Endometrial microvascular endothelial cells (primary cell): ENCODE measurements around the gene RNF150. TPM values are rescaled to one million over a fixed set of nuclear protein-coding genes. Genes with fewer than 3 reads are reported as not detected.

ENCODE experiments used
- in situ Hi-C: cut with HindIII; loops from 2 replicates; pipeline ENCODE4 v1.10.0; 2017; ENCODE audit warnings: low sequenced_read_pairs, low pct_unique_long_range_greater_than_20kb; ENCODE audit errors: inconsistent ontology term
- total RNA-seq: library from RNA; depleted of rRNA; stranded (reverse); fragments of >200 nt; gene quantifications from one replicate; pipeline ENCODE4 v1.2.3, GENCODE V29; 2015; ENCODE audit errors: inconsistent ontology term

RNF150 gene
- total RNA-seq, 1 donor from 2014 or later, result 0.09 TPM

DNA sequence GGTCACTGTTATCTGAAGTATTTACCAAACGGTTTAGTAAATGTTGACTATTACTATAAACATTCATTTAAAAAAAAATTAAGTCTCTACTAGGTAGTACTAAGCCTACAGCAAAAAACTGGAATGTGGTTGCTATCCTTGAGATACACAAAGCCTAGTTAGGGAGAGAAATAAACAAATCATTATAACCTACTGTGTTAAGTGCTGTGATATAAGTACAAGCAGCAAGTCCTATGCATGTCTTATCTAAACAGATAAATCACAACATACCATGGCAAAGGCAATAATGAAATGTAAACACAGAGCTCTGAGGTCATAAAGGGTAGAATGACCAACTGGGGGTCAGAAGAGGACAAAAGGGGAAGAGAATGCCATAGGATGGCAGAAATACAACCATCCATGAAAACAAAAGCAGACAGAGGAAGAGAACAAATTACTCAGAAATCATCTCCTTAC lies 92.2 kb downstream of the RNF150 start:
- in situ Hi-C loops, result no loop called here

DNA sequence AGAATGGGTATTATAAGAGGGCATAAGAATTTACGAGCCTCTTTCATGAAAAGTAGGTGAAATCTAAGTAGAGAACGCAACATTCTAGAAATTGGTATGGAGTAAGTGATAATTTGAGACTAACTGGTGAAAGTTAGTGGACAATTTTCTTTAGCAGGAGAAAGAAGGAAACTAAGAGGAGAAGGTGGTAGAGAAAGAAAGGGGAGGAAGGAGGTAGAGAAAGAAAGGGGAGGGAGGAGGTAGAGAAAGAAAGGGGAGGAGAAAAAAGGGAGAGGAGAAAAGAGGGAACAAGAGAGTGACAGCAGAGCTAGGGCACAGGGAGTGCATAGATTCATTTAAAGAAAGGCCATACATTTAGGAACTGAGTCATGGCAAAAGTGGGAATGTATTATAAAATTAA lies 94.1 kb downstream of the RNF150 start:
- in situ Hi-C loops, result no loop called here

DNA sequence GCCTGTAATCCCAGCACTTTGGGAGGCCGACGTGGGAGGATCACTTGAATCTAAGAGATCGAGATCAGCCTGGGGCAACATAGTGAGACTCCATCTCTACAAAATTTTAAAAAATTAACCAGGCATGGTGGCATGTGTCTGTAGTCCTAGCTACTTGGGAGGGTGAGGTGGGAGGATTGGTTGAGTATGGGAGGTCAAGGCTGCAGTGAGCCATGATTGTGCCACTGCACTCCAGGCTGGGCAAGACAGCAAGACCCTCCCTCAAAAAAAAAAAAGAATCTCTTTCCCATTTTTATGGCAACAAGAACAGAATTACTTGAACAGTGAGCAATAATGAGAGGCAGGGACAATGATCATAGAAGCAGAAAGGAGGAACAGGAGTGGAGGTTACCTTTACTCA lies 94.8 kb downstream of the RNF150 start:
- in situ Hi-C loops, result no loop called here

DNA sequence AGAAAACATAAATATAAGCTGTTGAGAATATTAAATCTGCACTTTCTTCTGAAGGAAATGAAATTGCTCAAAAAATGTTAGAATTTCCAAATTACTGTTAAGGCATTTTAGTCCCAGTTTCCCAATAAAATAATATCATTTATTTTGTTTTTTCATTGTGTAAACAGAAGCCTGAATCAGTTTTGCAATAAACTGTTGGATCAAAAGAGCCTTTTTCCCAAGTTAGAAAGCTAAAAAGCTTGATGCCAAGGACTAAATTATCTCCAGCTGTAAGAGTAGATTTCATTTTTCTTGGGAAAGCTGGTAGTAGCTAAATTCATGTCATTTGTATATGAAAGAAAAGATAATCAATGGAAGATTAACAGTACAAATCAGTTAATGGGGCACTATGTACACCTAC lies 95.8 kb downstream of the RNF150 start:
- in situ Hi-C loops, result no loop called here

DNA sequence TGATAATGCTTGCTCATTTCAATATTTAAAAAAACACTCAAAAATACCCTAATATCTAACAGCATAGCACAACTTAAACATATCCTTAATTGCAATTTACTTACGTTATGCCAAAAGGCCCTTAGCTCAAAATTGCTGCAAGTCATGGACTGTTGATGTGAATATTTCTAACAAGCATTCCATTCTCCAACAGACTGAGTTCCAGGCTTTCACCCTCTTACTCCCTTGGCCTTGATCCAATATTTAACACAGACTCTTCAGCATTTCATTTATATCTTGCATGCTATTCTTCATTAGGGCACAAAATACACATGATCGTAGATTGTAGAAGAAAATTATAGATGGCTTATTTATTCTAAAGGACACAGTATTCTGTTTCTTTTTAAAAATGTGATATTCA lies 96.5 kb downstream of the RNF150 start:
- in situ Hi-C loops, result no loop called here

DNA sequence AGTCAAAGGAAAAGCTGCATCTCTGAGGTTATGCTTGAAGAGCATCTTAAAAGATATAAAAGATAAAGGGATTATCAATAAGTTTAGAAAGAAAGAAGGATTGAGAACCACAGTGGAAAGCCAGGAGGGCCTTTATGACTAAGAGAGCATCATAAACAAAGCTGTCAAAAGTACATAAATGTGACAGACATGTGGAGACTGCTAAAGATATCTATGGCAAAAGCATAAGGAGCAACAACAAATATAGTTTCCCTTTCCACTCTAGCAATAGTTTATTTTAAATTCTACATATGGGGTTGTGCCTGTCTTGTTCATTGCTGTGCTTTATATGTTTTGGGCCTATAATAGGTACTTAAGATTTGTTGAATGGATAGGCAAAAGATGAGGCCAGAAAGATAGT lies 97.3 kb downstream of the RNF150 start:
- in situ Hi-C loops, result no loop called here

DNA sequence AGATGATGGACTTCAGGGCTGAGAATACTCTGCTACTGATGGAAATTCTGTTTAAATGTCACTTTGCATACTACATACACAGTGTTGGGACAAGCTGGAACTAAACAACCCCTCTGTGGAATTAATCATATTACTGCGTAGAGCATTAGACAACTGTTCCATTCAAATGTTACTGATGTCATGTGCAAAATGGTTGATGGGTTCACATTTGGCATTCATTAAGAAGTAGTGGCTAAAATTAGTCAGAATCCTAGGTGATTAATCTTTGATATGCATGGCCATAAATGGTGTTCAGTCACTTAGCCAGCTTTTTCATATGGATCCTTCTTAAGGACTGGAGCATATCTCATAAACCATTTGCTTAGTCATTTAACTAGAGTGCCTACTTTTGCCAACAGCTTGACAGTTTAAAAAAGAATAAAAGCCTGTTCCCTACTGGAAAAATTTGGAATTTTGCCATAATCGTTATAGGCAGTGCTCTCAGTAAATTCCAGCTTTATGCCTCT lies 105.2 kb downstream of the RNF150 start:
- in situ Hi-C loops, result no loop called here

DNA sequence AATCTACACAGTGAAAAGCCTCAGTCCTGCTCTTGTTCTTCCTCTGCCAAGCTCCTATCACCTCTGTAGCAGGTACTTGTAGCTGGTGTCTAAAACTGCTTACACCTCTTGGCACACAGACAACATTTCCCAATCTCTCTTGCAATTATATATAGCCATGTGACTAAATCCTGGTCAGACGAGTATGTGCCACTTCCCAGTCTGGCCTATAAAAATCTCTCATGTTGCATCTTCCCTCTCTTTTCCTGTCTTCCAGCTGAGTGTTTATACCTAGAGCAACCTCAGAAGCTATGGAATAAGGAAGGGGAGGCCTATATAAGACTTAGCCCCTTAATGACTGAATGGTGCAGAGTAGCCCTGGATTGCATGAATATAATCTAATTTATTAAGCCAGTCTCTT lies 105.8 kb downstream of the RNF150 start:
- in situ Hi-C loops, result no loop called here

DNA sequence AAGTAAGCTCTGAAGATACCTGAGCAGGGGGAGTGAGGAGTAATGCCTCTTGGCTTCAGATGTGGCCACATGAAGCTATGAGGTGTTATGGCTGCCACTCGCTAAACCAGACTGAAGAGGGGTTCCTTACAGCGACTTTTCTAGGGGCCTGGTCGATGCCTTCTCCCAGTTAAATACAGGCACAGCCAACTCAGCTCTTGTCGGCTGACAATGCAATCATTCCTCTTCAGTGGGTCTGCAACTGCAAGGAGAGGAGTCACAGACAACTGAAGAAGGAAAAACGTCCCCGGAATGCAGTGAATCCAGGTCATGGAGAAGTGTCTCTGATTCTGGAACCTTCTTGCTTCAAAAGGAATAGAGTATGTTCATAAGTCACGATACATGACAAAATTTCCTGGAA lies 106.4 kb downstream of the RNF150 start:
- in situ Hi-C loops, result no loop called here

DNA sequence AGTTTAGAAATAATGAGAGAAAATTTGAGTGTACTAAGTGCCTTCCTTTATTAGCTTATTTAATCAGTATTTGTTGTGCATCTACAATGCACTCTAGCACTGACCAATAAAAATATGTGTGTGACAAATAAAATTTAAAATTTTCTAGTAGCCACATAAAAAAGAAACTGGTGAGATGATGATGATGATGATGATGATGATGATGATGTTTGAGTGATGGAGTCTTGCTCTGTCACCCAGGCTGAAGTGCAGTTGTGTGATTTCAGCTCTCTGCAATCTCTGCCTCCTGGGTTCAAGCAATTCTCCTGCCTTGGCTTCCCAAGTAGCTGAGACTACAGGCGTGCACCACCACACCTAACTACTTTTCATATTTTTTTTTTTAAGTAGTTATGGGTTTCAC lies 110.2 kb downstream of the RNF150 start:
- in situ Hi-C loops, result no loop called here

DNA sequence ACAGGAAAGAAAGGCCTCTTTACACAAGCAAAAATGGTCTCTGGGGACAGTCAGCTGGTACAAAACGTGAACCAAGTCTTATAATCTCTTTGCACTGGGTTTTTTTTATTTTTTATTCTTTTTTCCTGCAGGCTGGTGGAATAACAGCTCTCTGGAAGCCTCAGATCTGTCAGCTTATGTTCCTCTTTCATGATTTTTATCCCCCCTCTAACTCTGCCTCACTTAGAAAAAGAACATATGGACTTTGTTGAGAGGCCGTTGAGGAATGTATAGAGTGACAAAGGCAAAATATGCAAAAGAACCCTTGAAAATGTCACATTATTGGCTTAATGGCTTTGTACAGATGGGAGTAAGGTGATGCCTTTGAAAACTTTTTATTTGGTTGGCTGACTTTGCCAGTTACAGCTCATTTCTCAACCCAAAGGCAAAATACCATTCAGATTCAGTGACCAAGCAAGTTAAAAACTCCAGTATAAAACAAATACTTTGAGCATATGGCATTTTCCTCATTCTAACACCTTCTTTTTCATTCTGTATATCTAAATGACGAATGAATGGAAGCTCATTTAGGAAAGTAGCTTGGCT lies 111.1 kb downstream of the RNF150 start:
- in situ Hi-C loops, result no loop called here

DNA sequence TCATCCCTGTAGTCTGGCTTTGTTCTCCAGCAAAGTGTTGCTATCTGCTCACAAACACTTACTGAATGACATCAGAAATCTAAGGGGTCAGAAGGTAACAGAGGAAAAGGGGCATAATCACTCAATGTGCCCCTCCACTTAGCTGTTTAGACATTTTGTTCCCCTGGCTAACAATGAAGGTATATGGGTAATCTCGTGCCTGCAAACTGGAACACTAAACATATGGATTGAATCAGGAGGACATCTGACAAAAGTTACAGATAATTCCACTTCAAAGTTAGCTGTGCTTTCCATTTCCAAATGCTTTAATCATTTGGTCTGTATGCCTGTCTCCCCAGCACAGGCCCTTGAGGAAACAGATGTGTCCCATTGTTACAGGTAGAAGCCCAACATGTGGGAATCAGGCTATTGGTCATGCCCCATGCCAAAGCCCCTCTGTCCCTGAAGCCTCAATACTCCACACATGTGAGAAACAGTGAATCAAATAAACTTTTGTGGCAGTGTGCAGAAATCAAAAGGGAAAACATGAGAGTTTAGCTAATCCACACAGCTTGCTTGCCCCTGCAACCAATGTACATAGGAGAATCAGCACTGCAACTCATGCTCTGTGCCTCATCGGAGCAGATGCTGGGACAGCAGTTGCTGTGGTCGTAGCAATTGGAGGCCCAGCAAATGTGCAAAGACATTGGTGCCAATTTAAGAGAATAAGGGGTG lies 111.7 kb downstream of the RNF150 start:
- in situ Hi-C loops, result no loop called here

DNA sequence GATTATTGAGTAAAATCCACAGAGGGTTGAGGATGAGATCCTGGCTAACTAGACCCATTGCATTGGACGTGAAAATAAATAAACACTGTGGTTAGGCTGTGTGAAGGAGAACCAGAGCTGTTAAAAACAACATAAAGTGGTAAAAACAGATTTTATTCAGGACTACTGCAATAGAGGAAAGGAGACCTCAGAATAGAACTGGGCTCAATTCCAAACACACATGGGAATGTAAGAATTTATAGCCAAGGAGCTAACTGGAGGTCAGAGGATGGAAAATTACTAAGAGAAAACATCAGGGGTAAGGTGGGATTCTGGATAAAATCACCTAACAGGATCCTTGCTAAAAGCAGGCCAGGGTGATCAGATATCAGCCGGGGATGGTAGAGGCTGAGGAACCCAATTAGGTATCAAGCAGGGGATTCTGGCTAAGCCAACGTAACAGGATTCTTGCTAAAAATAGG lies 112.4 kb downstream of the RNF150 start:
- in situ Hi-C loops, result no loop called here

DNA sequence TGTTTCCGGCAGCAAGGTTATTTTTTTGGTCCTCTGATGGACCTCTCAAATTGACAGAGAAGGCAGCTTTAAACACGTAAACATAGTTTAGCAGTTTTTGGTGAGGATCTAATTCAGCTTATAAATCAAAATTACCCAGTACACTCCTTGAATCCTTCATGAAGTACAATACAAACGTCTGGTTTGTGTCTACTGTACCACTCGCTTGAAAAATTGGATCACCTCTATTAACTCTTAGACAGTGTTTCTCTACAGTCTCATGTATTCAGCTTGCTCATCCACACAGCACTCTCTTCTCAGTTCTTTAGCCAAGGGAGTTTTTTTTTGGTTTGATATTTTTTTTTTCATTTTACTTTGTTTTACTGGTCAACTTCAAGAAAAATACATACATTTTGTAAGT lies 113.5 kb downstream of the RNF150 start:
- in situ Hi-C loops, result no loop called here

DNA sequence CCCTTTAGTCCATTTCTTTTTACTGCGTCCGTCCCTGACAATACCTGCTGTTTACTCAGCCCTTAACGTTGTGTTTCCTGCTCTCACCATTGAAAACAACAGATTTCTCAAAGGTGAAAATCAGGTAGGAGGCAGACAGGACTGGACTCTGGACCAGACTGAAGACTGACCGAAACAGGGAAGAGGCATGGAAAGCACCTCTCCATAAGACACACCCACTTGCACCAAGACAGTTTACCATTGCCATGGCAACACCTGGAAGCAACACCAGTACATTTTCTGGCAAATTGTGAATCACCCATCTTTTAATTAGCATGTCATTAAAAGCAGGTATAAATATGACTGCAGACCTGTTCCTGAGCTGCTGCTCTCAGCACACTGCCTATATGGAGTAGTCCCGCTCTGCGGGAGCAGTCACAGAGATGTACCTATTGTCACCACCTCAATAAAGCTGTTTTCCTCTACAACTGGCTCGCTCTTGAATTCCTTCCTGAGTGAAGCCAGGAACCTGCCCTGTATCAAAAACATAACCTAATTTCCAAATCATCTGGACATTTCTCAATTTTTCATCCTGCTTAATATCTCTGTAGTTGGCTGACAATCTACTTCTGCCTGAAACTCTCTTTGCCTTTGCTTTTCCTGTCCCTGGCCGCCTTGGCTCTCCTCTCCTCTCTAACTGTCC lies 117.0 kb downstream of the RNF150 start:
- in situ Hi-C loops, result no loop called here

DNA sequence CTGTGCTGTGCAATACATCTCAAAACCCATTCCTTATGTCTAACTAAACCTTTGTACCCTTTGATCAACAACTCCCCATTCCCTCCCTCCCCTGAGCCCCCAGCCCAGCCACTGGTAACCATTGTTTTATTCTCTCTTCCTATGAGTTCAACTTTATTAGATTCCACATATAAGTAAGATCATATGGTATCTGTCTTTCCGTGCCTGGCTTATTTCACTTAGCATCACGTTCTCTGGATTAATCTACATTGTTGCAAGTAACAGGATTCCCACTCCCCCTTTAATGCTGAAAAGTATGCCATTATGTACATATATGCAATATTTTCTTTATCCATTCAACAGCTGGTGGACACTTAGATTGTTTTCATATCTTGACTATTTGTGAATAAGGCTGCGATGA lies 119.4 kb downstream of the RNF150 start:
- in situ Hi-C loops, result no loop called here

DNA sequence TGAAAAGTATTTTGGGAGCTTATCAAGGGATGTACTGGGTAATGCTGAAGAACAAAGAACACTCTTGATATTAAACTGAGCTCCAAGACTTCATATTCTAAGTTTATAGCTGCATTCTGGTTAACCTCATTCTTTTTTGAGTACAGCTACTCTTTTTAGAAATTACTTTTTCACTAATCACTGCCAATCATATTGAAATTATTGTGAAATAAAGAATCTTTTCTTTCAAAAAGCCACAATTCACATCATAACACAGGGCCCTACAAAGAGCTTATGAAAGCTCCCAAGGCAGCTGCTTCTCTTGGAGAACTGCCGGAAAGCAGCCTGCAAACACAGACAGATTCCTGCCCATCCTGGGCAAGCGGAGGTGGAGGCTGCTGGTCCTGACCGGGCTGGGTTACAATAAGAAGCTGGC lies 121.4 kb downstream of the RNF150 start:
- in situ Hi-C loops, result no loop called here

DNA sequence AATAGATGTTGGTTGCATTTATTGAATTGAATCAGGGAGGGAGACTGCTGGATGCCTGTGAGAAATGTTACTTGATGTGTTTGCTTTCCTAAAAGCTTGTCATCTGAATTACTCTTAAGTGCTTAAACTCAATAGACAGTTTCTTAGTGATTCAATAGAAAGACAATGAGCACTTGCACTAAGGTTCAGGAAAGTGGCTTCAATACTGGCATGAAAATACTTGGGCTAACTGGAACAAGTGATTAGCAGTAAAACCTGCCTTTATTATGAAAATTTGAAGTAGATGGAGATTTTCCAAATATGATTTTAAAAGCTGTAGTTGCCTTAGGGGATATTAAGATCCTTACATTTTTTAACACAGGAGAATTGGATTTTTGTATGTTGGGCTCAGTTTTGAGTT lies 123.3 kb downstream of the RNF150 start:
- in situ Hi-C loops, result no loop called here

DNA sequence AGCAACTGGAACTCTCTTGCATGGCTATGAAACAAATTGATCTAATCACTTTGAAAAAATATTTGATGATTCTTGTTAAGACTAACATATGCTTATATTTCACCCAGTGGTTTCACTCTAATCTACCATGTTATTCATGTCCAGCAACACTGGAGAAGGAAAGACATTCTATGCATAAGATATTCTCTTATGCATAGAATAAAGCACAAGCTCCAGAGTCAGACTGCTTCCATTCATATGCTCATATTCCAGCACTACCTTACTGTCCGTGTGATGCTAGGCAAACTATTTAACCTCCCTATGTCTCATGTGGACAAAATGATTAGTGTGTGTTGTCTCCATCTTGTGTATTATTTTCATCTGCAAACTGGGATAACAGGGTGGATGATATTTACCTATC lies 124.1 kb downstream of the RNF150 start:
- in situ Hi-C loops, result no loop called here

DNA sequence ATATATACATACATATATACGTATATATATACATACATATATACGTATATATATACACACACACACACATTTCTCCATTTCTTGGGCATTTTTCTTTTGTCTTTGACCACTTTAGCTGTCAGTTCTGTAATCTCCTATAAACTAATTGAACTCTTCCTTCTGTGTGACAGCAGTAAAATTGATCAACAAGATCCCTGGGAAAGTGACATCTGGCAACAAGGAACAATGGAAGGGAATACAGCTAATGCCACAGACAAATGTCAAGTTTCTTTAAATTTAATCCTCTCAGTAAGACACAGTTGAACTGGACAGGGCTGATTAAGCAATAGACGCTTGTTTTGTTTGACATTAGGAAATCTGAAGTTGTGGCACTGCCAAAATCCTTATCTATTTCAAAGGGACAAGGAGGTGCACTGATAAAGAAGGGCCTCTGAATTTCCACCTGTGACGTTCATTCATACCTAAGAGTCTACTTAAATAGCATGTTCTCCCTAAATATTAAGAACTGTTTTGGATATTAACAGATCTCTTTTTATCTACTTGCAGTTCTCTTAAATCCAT lies 126.9 kb downstream of the RNF150 start:
- in situ Hi-C loops, result no loop called here
